ENCODE results near the gene MRPS11.

DNA sequence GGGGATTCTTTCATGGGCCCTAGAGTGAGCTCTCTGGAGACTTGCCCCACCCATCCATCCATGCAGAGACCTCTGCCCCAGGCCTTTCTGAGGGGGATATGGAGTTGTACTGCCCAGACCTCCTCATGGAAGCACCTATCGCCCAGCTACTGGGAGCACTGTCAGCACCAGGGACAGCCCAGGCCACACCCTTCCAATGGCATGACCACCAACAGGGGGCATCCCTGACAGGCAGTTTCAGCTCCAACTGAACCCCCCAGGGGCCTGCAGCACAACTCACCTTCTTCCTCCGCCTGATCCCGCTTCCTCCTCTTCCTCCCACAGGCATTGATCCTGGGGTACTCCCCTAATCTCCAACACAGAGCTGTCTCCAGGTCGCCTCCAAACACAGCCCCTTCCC lies 21.8 kb downstream of the MRPS11 start:
- TF ChIP-seq EZH2phosphoT487 (IDR thresholded peaks at IDR 0.05; ENCODE audit: insufficient read depth, low read depth) (no peak), EZH2 (IDR thresholded peaks at IDR 0.05; ENCODE audit: insufficient read depth, poor library complexity, severe bottlenecking) (no peak)
